ENCODE data around the gene MEIOB.
"Not testable (repeated sequence)": the region's sequence is repeated elsewhere in the genome, so short reads cannot be mapped to it uniquely, and the experiment has no call there.

The MEIOB gene

DNA sequence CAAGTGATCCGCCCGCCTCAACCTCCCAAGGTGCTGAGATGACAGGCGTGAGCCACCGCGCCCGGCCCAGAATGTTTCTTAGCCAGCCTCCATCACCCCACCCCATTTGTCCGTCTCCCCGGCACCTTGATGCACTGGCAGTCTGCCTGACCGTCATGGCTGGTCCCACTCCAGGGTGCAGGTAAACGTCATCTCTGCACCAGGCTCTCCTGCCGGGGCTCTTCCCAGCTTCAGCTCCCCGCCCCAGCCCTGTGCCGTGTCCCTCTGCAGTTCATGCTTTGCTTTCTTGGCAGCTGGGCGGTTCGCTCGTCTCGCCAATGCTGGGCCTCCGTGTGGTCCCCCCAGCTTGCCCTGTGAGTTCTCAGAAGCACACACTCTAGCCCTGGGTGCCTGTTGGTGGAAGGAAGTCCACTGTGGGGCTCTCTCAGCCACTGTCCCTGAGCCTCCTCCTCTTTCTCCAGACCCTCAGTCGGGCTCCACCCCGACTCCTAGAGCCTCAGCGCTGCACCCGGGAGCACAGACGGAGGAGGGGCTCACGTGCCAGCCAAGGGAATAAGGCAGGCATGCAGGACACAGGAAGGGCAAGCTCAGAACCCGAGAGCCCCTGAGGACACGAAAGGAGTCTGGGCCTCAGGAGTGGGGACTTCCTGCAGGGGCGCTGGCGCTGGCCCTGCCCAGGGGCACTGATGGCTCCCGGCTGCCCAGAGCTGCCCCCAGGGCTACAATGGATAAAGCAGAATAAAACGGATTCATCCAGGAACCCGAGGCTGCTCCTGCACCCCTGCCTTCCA, 34.3 kb upstream of the MEIOB start:
- FAIRE-seq, result no peak

DNA sequence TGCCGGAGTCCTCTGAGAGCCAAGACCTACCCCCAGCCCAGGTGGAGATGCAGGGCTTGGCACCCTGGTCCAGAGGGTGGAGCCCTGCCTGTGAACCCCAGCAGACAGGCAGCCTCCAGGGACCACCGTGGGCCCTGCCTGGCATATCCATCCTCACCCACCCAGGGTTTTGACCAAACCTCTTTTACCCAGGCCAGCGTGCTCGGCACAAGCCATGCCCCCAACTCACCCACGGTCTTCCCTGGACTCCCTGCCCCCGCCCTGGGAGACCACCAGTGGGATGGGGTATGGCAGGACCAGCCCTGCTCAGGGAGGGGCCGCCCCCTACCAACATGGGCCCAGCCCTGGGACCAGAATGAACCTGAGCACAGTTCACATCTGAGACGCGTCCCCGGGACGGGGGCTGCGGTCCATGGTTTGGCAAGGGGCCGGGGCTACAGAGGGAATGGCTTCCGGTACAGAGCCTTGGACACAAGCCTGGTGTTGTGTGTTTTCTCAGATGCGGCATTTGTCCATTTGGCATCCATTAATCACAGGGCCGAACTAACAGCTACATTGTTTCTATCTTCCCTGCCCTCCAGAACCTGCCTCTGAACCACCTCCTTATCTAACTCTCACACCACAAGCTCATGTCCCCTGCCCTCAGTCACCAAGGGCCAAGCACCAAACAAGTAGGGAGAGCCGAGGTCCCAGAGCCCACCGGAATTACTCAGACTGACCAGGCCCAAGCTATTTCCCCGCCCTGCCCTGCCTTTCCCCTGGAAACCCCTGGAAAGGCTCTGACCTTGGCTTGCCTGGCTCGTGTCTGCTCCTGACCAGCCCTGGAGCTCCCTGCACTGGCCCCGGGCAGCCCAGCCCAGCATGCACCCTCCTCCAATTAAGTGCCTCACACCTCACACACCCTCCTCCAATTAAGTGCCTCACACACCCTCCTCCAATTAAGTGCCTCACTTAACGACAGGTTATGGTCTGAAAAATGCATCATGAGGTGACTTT, 32.2 kb upstream of the MEIOB start:
- FAIRE-seq, result no peak

DNA sequence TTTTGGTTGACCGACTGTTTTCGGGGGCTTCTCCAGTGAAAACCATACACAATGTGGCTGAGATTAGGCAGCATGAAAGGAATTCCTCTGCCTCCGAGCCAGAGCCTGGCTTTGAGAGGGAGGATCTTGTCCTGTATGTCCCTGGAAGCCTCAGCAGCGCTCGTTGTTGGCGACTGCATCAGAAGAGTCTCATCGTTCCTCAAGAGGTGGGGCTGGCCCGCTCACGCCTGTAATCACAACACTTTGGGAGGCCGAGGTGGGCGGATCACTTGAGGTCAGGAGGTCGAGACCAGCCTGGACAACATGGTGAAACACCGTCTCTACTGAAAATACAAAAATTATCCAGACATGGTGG, 31.2 kb upstream of the MEIOB start:
- no peak for FAIRE-seq

DNA sequence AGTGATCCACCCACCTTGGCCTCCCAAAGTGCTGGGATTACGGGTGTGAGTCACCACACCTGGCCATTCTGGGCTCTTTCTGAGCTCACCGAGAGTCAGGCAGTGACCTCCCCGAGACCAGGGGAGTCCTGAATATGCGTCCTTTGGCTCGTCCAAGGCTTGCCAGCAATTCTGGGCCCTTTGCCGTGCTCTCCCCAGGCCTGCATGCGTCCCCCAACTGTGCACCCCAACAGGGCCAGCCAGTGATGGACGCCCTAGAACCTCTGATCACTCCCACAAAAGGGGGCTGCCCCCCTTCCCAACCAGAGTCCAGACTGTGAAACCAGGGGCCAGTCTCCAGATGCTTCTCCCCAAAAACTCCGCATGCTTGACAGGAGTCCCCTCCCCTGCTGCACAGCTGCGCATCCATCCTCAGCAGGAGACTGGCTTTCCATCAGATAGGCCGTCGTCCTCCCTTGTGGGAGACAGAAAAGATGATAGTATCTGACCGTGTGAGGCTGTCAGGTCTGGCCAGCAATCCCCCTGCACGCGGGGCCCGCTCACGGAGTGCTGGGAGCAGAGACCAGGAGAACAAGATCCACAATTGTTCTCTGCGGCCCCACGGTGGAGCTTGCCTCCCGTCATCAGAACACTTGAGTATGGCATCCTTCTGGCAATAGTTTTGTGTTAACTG, 30.7 kb upstream of the MEIOB start:
- no peak for FAIRE-seq

DNA sequence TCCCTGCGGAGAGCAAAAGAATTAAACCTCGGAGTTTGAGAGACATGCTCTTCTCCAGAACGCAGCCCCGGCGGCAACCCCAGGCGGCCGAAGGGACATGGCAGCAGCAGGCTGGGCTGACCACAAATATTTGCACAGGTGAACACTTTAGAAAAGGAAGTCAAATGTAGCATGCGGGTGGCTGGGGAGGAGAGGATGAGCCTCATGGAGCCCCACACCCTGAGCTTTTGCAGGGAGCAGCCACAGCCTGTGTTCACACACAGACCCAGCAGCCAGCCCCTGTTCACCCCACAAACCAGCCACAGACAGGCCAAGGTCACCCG, 28.4 kb upstream of the MEIOB start:
- no peak for FAIRE-seq

DNA sequence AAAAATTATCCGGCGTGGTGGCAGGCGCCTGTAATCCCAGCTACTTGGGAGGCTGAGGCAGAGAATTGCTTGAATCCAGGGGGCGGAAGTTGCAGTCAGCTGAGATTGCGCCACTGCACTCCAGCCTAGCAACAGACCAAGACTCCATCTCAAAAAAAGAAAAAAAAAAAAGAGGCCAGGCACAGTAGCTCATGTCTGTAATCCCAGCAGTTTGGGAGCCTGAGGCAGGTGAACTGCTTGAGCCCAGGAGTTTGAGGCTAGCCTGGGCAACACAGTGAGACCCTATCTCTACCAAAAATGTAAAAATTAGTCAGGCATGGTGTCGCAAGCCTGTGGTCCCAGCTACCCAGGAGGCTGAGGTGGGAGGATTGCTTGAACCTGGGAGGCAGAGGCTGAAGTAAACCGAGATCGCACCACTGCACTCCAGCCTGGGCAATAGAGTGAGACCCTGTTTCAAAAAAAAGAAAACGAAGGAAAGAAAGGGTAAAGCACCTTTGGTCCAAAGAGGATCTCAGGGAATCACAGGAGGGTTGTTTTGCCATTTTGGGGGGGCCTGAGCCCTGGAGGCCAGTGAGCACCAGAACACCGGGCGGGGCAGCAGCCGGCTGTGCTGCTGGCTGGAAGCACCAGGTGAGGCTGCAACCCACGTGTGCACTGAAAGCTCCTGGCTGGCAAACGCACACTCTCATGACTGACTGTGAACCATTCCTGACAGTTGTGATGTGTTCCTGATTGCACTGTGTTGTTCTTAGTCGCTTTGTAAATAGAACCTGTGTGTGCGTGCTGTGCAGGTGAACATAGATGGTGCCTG, 27.9 kb upstream of the MEIOB start:
- FAIRE-seq, result no peak

DNA sequence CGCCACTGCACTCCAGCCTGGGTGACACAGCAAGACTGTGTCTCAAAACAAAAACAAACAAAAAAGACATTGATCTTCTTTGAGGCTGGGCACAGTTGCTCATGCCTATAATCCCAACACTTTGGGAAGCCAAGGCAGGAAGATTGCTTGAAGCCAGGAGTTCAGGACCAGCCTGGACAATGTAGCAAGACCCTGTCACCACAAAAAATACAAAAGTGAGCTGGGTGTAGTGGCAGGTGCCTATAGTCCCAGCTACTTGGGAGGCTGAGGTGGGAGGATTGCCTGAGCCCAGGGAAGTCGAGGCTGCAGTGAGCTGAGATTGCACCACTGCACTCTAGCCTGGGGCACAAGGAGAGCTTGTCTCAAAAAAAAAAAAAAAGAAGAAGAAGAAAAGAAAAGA, 25.7 kb upstream of the MEIOB start:
- not testable (repeated sequence) for FAIRE-seq

DNA sequence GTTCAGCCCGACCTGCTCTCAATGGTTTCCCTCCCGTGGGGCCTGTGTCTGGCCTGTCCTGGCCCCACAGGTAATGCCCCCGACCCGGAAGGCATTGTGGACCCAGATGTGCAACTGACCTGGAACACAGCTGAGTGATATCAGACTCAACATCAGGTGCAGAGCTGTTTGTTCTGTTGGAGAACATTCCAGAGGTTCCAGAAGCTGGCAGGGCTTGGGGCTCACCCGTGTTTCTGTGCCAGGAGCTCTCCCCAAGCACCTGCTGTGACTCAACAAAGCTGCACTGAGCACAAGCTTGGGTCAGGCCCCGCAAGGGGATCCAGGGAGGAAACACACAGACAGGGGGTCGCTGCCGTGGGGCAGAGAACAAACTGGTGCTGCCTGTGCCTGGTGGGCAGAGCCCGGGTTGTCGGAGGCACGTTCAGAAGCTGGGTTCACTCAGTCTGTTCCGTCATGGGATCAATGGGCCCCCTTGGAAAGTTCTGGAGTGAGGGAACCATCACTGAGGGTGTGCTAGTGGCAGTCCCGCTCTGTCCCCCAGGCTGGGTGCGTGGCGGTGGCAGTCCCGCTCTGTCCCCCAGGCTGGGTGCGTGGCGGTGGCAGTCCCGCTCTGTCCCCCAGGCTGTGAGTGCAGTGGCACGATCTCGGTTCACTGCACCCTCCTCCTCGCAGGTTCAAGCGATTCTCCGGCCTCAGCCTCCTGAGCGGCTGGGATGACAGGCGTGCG, 24.1 kb upstream of the MEIOB start:
- no peak for FAIRE-seq

DNA sequence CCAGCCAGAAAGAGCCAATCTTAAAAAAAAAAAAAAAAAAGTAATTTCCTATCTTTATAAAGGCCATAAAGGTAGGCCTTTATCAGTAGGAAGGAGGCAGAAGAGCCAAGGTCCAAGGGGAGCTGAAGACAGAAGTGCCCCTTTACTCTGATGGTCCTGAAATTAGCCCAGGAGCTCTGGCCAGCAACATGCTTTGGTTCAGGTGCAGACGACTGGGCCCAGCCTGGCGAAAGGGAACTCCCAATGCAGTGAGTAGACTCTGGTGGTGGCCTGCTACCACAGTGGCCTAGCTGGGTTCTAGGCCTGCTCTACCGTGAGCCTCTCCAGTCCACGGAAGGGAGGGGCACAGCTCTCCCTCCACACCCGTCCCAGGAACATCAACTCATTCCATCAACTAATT, 23.1 kb upstream of the MEIOB start:
- FAIRE-seq, result no peak

DNA sequence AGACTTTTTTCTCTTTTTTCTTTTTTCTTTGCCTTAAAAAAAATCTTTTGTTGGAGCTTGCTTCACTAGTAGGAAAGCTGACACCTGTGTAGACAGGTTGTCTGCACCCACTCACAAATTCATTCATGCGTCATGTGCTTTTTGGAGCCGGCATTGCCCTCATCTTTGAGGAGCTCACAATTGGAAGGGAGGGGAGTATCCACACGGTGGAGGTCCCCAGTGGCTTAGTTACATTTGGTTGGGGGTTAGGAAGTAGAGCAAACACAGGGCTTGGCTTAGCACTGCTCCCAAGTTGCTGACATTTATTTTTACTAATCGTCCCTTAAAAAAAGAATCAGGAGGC, 18.7 kb upstream of the MEIOB start:
- FAIRE-seq, result no peak

DNA sequence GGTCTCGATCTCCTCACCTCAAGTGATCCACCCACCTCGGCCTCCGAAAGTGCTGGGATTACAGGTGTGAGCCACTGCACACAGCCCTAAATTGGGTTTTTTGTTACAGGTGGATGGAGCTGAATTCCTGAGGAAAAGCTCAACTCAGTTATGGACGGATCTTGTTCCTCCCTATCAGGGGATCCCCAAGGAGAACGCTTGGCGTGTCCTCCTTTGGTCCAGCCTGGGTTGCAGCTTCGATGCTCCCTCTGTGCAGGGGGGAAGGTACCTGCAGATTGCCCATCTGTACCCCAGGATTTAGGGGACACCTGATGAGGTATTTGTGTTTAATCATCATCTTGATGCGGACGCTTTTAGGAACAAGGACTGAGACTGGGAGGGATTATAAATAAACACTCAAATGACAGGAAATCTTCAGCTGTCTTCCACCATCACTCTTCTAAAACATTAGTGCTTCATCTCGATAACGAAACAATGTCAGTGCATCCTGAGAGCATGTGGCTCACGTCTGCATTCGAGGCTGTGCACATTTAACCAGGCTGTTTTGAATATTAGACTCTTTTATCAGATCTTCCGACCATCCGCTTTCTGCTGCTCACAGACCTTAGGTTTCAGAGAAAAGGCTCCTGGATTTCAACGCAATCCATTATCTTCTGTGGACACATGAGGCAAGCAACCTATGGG, 18.2 kb upstream of the MEIOB start:
- FAIRE-seq, result no peak

DNA sequence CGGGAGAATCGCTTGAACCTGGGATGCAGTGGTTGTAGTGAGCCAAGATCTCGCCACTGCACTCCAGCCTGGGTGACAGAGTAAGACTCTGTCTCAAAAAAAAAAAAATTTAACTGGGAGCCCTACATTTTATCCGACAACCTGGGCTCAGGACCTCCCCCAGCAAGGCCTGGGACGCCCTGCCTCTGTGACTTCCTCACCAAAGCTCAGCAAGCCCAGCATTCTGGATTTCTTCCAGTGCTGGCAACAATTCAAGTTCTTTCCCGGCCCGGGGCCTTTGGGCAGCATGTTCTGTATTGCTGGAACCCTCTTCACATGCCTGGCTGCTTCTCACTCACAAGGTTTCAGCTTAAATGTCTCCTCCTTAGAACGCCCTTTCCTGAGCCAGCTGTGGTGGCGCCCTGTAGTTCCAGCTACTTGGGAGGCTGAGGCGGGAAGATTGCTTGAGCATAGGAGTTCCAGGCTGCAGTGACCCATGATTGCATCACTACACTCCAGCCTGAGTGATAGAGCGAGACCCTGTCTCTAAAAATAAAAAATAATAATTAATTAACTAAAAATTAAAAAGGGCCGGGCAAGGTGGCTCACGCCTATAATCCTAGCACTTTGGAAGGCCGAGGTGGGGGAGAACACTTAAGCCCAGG, 15.9 kb upstream of the MEIOB start:
- no peak for FAIRE-seq

DNA sequence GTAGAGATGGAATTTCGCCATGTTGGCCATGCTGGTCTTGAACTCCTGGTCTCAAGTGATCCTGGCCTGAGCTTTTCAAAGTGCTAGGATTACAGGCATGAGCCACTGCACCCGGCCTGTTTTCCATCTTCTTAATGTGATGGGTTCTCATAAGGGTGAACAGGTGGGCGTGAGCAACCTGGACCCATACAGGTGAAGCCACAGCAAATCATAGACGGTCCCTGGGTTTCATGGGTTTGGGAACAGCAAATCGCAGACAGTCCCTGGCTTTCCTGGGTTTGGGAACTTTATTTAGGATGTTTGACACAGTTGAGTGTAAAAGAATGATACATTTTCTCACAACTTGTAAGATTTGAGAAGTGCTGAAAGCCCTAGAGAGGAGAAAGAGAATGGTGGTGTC, 12.9 kb upstream of the MEIOB start:
- FAIRE-seq, result no peak

DNA sequence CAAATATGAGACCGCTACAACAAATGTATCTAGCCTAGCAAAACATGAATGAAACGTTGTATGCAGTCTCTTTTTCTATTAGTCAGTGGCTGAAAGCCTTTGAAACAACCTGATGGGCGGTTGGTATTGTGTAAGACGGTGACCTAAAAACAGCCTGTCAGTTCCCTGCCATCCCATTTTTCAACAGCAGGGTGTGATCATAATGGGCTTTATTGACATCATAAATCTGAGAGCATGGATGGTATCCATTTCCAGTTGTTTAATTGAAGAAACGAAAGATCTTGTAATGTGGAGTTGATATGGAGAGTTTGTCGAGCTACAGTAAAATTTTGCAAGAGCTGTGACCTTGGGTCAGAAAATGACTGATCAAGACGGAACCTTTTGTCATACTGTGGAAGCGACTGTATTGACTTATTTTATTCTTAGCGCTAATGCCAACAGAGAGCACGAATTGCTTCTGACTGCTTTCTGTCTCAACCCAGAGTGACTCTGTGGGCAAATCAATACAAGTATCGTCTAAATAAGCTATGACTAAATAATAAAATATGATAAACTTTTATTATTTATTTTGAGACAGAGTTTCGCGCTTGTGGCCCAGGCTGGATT, 12.3 kb upstream of the MEIOB start:
- FAIRE-seq, result no peak

DNA sequence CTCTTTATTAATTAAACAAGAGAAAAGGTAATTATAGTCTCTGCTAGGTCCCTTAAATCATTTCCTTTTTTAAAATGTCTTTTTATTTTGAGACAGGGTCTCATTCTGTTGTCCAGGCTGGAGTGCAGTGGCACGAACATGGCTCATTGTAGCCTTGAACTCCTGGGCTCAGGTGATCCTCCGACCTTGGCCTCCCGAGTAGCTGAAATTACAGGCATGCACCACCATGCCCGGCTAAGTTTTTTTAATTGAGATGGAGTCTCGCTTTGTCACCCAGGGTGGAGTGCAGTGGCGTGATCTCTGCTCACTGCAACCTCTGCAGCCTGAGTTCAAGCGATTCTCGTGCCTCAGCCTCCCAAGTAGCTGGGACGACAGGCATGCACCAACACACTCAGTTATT, 9.2 kb upstream of the MEIOB start:
- FAIRE-seq, result not testable (repeated sequence)

DNA sequence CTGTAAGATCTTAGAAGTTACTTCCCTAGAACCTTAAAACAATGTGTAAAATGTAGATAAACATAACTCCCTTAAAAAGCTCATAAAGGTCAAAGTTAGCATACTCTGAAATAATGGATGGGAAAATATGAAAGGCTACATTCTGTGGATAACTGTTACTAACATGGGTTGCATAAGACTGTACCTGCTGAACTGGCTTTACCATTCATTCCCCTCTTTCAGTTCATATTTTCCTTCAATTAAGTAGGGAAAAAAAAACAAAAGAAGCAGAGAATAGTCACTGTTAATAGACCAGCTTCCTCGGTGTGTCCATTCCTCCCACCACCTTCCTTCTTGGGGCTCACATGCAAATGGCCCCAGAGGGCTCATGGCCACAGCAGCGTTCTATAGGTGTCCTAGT, 7.5 kb upstream of the MEIOB start:
- FAIRE-seq, result no peak

DNA sequence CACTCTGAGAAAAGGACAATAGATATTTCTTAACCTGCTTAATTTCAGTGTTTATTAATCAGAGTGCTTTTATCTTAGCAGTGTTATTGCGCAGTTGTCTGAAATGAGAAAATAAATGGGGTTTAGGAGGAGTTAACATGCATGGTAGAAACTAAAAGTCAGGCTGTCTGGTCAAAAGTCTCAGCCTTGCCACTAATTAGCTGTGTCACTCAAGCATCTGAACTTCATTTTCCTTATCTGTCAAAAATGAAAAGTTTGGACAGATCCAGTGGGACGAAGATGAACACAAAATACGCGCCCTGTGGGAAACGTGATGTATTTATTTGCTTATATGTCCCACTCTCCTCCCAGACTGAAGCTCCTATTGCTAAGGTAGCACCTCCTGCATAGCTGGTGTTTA, 6.3 kb upstream of the MEIOB start:
- FAIRE-seq, result no peak

DNA sequence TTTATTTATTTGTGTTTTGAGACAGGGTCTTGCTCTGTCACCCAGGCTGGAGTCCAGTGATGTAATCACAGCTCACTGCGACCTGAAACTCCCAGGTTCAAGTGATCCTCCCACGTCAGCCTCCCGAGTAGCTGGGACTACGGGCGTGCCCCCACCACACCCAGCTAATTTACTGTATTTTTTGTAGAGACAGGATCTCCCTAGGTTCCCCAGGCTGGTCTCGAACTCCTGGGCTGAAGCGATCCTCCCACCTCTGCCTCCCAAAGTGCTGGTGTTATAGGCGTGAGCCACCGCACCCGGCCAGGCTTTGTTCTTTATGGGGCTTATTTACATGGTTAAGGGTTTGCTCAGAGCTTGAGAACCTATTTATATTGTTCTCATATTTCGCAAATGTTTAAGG, 5.8 kb upstream of the MEIOB start:
- no peak for FAIRE-seq

DNA sequence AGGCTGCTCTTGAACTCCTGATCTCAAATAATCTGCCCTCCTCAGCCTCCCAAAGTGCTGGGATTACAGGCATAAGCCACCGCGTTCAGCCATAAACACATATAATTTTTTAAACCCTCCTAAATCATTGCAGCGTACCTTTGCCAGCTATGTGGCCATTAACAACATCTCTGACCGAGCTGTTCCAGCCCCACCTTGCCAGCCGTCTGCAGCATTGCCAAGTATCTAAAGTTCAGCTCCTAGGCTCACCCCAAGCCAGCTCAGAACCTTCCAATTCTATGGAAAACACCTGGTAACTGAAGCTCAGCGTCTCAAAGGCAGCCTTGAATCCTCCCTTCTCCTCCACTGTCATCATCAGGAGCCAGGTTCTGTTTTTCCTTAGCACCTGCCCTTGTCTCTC, 5.1 kb upstream of the MEIOB start:
- no peak for FAIRE-seq

DNA sequence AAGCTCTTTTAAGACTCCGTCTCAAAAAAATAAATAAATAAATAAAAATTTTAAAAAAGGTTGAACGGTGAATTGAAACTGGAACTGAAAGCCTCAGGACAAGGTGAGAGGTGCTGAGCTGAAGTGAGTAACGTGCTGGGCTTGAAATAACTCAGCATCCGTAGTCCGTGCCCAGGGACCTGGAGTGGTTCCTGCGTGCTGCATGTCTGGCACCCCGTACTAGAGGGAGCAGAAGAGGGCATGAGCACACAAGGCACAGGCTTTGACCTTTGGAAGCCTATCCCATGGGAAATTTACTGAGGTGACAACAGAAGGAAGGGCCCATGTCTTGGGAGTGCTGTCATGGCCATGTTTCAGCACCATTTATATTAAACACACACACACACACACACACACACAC, 4.5 kb upstream of the MEIOB start:
- no peak for FAIRE-seq

DNA sequence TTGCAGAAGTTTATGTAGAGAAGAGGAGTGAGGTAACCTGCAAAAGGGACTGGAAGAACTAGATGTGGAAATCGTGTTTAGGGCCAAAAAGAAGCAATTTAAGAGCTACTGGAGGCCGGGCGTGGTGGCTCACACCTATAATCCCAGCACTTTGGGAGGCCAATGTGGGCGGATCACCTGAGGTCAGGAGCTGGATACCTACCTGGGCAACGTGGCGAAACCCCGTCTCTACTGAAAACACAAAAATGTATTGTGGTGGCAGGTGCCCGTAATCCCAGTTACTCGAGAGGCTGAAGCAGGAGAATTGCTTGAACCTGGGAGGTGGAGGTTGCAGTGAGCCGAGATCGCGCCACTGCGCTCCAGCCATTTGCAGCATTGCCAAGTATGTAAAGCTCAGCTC, 4.1 kb upstream of the MEIOB start:
- not testable (repeated sequence) for FAIRE-seq
